ENCODE measurements around the gene SNX33. TPM values are rescaled to one million over a fixed set of nuclear protein-coding genes. Genes with fewer than 3 reads are reported as not detected.
A peak's percentile ranks its signal among the peaks of the same experiment; 100 is the strongest.

SNX33 gene
- total RNA-seq, 1 donor from 2014 or later = 29.3 TPM

DNA sequence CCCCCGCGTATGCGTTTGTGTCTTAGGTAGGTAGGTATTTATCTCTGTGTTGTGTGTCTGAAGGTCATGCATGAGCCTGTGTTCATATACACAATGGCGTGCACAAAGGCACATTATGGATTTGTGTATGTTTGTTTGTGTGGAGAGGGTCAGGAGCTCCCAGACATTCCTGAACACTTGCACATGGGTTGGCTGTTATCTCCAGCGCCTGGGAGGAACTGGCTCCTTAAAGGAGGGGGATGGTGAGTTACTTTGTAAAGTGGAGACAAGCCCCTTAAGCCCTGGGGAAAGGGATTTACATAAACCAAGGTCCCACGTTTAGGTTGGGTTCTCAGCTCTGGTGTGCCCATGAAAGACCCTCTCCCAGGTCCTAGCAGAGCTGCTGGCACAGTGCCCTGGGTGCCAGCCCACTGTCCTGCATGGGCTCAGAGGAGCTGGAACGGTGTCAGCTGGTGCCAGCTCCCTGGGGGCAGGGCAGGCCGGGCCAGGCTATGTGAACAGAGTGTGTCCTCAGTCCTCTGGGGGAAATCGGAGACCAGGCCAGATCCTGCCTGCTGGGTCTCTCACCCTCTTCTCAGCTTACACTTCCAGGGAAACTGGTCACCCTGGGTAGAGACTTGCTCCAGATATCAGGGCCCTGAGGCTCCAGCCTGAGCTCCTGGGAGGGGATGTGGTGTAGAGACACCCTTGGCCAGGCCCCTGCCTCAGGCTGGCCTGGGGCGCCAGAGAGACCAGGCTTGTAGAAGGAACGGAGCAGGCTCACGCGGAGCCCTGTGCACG is 25.1 kb downstream of the SNX33 start:
- H3K4me3 Mint-ChIP-seq (ENCODE audit: low read depth) = peak overlapping the region; percentile 39

DNA sequence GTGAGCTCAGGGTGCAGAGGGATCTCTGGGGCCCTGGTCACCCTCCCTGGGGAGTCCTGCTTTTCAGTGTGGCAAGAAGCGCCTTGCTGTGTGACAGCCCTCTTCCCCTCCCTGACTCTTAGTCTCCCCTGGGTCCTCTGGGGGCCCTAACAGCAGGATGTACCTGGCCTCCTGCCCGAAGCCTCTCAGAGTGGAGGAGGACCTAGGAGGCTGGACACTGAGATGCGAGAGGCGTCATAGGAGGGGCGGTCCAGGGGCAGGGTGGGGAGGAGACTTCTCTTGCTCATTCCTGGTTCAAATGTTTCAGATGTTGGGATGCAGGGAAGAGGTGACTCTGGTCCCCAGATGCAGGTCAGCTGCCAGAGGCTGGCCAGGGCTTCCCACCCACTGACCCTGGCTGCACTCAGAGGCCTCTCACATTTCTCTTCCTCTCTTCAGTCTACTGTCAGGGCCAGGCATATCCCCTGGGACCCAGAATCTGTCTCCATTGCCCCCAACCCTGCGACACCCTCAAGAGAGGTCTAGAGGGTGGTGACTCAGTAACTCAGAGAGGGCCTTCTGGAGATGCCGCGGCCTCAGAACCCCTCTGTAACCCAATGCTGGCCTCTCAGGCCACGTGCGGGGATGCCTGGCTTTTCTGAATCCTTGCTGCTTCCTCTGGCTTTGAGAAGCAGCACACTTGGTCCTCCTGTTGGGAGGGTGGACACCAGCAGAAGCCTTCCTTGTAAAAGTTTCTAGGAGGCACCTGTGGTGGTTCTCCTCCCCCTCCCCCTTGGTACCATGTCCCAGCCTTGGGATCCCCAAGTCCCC is 25.9 kb downstream of the SNX33 start:
- Mint-ChIP-seq H3K27me3 (peaks cover 24% of the 10 kb centered on the region), H3K9me3 (ENCODE audit: low read depth) (no peaks in the 10 kb centered on the region), H3K4me3 (ENCODE audit: low read depth) (no peak overlapping the region), H3K4me1 (ENCODE audit: low read depth) (peaks cover 29% of the 10 kb centered on the region), H3K27ac (peak overlapping the region; percentile 90), H3K36me3 (ENCODE audit: insufficient read depth) (no peaks in the 10 kb centered on the region)
- no peak for DNase-seq (ENCODE audit: low spot score, unreplicated experiment)
- TF ChIP-seq CTCF (IDR thresholded peaks at IDR 0.05; ENCODE audit: unreplicated experiment) = no peak

More for the DNA sequence above, 25.1 kb downstream of the SNX33 start:
- Mint-ChIP-seq H3K27me3 (peaks cover 26% of the 10 kb centered on the region), H3K36me3 (ENCODE audit: insufficient read depth) (no peaks in the 10 kb centered on the region), H3K4me1 (ENCODE audit: low read depth) (peaks cover 27% of the 10 kb centered on the region), H3K27ac (peak overlapping the region; percentile 88), H3K9me3 (ENCODE audit: low read depth) (no peaks in the 10 kb centered on the region)
- TF ChIP-seq CTCF (IDR thresholded peaks at IDR 0.05; ENCODE audit: unreplicated experiment) = no peak
- DNase-seq (ENCODE audit: low spot score, unreplicated experiment) = no peak

- TF ChIP-seq CTCF (IDR thresholded peaks at IDR 0.05; ENCODE audit: unreplicated experiment) = no peak
- Mint-ChIP-seq H3K36me3 (ENCODE audit: insufficient read depth) (no peaks in the 10 kb centered on the region), H3K27me3 (peaks cover 24% of the 10 kb centered on the region), H3K27ac (no peak overlapping the region), H3K9me3 (ENCODE audit: low read depth) (no peaks in the 10 kb centered on the region), H3K4me3 (ENCODE audit: low read depth) (no peak overlapping the region), H3K4me1 (ENCODE audit: low read depth) (peaks cover 31% of the 10 kb centered on the region)
- no peak for DNase-seq (ENCODE audit: low spot score, unreplicated experiment)
Measured at GRCh38 chr15:75674366-75674765, 26.7 kb downstream of the SNX33 start.

DNA sequence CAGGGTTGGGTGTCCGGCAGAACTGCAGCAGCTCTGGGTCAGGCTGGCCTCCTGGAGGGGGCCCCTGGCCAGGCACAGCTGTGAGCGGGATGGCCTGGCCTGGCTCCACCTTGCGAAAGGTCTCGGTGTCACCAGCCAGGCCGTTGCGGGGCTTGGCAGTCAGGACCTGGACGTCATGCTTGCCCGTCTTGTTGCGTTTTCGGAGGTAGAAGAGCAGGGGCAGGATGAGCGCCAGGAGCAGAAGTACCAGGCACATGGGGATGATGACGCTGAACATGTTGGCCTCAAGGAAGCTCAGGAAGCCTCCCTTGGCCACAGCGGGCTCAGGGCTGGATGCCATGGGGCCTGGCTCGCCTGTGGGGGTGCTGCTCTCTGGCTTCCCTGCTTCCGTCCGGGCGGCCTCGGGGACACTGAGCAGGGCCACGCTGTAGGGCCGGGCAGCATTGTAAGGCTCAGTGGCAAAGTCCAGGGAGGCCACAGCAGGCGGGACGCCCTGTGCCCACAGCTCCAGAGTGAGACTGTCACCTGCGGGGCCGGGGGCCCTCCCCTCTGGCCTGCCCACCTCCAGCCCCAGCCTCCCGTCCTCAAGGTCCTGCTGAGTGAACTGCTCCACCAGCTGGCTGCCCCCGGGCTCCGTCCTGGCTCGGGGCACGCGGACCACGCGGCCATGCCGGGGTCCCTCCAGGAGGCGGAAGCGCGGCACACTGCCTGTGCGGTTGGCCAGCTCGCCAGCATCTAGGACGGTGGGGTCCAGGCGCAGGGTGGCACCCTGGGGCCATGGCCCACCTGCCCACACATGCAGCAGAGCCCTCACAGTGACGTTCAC is 28.1 kb downstream of the SNX33 start:
- peaks cover 17% of the 10 kb centered on the region for H3K27me3 Mint-ChIP-seq
- no peak for DNase-seq (ENCODE audit: low spot score, unreplicated experiment)
- no peak overlapping the region for H3K27ac Mint-ChIP-seq
- no peak overlapping the region for H3K4me3 Mint-ChIP-seq (ENCODE audit: low read depth)
- no peaks in the 10 kb centered on the region for H3K9me3 Mint-ChIP-seq (ENCODE audit: low read depth)
- no peak for TF ChIP-seq CTCF (IDR thresholded peaks at IDR 0.05; ENCODE audit: unreplicated experiment)
- no peaks in the 10 kb centered on the region for H3K36me3 Mint-ChIP-seq (ENCODE audit: insufficient read depth)
- peaks cover 38% of the 10 kb centered on the region for H3K4me1 Mint-ChIP-seq (ENCODE audit: low read depth)

Measured in progenitor cell of endocrine pancreas (in vitro differentiated cells).